IMR-90 (cell line): ENCODE measurements around the gene CST1. TPM values are rescaled to one million over a fixed set of nuclear protein-coding genes. Genes with fewer than 3 reads are reported as not detected.

Experiments
- ATAC-seq: fragments of 200-7000 bp; cut with Tn5 transposase; 2 replicates; pipeline ENCODE4 v1.9.1; 2020; ENCODE audit warnings: low read depth, mild to moderate bottlenecking, moderate library complexity
- BruUV-seq: library from RNA; stranded (reverse); fragments of 400-500 nt; replicated peaks from 2 replicates; lab custom pipeline; 2021; lab: Mats Ljungman, UMichigan
- CTCF ChIA-PET: fragments of 300-600 bp; formaldehyde crosslinking; extraction: SDS; loops from one replicate; lab custom pipeline; 2021; ENCODE audit warnings: antibody characterized with exemption; lab: Yijun Ruan, JAX
- POLR2A ChIA-PET: fragments of 300-600 bp; sonication (Branson Sonifier 250); formaldehyde crosslinking; loops from one replicate; lab custom pipeline; 2022; ENCODE audit warnings: antibody characterized with exemption; ENCODE audit not compliant: unreplicated experiment; lab: Charles Lee
- DNase-seq: peaks from one replicate; pipeline ENCODE4 v3.0.0; 2013
- H2AFZ ChIP-seq: replicated peaks from 2 replicates; pipeline ENCODE3; 2013; ENCODE audit warnings: low read length, mild to moderate bottlenecking; ENCODE audit not compliant: poor library complexity
- H2AK5ac ChIP-seq: 2 replicates; pipeline ENCODE4 v1.6.1; 2013; ENCODE audit warnings: low read depth, low read length, inconsistent platforms
- H2AK9ac ChIP-seq: replicated peaks from 2 replicates; pipeline ENCODE3; 2013; ENCODE audit warnings: mild to moderate bottlenecking, low read depth, low read length, moderate library complexity; ENCODE audit not compliant: poor library complexity
- H2BK120ac ChIP-seq: 2 replicates; pipeline ENCODE4 v1.6.1; 2013; ENCODE audit warnings: low read depth, low read length, inconsistent platforms
- H2BK15ac ChIP-seq: 3 replicates; pipeline ENCODE4 v1.6.1; 2013; ENCODE audit warnings: low read depth, low read length, inconsistent platforms
- H2BK20ac ChIP-seq: 2 replicates; pipeline ENCODE4 v1.6.1; 2013; ENCODE audit warnings: low read depth, mild to moderate bottlenecking, inconsistent platforms, low read length, moderate library complexity
- H2BK5ac ChIP-seq: 2 replicates; pipeline ENCODE4 v1.6.1; 2013; ENCODE audit warnings: mild to moderate bottlenecking, low read depth, low read length, inconsistent platforms; ENCODE audit not compliant: poor library complexity, severe bottlenecking
- H3K14ac ChIP-seq: replicated peaks from 2 replicates; pipeline ENCODE4 v1.6.1; 2013; ENCODE audit warnings: low read depth, low read length, inconsistent platforms
- H3K18ac ChIP-seq: 2 replicates; pipeline ENCODE4 v1.6.1; 2013; ENCODE audit warnings: low read depth, low read length, control low read depth
- H3K23ac ChIP-seq: 2 replicates; pipeline ENCODE4 v1.6.1; 2013; ENCODE audit warnings: low read depth, low read length, inconsistent platforms
- H3K27ac ChIP-seq: 2 replicates; pipeline ENCODE4 v1.5.1; 2013; ENCODE audit warnings: mild to moderate bottlenecking, control low read depth, low read length; ENCODE audit not compliant: insufficient read depth
- H3K27me3 ChIP-seq: 2 replicates; pipeline ENCODE4 v1.6.1; 2013; ENCODE audit warnings: low read length; ENCODE audit not compliant: control insufficient read depth, insufficient read depth
- H3K36me3 ChIP-seq: 2 replicates; pipeline ENCODE4 v1.6.1; 2013; ENCODE audit warnings: low read length, mixed read lengths; ENCODE audit not compliant: control insufficient read depth, insufficient read depth
- H3K4ac ChIP-seq: 2 replicates; pipeline ENCODE4 v1.6.1; 2013; ENCODE audit warnings: low read depth, low read length, inconsistent platforms
- H3K4me1 ChIP-seq: 2 replicates; pipeline ENCODE4 v1.6.1; 2013; ENCODE audit warnings: low read length, mixed read lengths; ENCODE audit not compliant: control insufficient read depth, insufficient read depth
- H3K4me2 ChIP-seq: 2 replicates; pipeline ENCODE4 v1.6.1; 2013; ENCODE audit warnings: low read depth, mild to moderate bottlenecking, control low read depth, low read length, moderate library complexity
- H3K4me3 ChIP-seq: 2 replicates; pipeline ENCODE4 v1.5.1; 2013; ENCODE audit warnings: low read depth, mild to moderate bottlenecking, control low read depth, low read length, moderate library complexity; ENCODE audit not compliant: insufficient read depth
- H3K56ac ChIP-seq: 2 replicates; pipeline ENCODE4 v1.6.1; 2013; ENCODE audit warnings: low read length, inconsistent platforms; ENCODE audit not compliant: insufficient read depth; ENCODE audit errors: extremely low read depth
- H3K79me1 ChIP-seq, 2 experiments: 2 replicates each; pipeline ENCODE4 v1.6.1; 2013; ENCODE audit warnings: low read length in 2 of 2, inconsistent platforms in 1 of 2, low read depth in 1 of 2
- H3K9ac ChIP-seq: 2 replicates; pipeline ENCODE4 v1.6.1; 2013; ENCODE audit warnings: low read depth, low read length, control low read depth
- H3K9me1 ChIP-seq: 2 replicates; pipeline ENCODE4 v1.6.1; 2013; ENCODE audit warnings: low read length, inconsistent platforms; ENCODE audit not compliant: insufficient read depth
- H3K9me3 ChIP-seq: 2 replicates; pipeline ENCODE4 v1.6.1; 2013; ENCODE audit warnings: low read length; ENCODE audit not compliant: control insufficient read depth, insufficient read depth
- H4K20me1 ChIP-seq: 2 replicates; pipeline ENCODE4 v1.6.1; 2013; ENCODE audit warnings: low read length, inconsistent platforms; ENCODE audit not compliant: insufficient read depth
- H4K5ac ChIP-seq: 2 replicates; pipeline ENCODE4 v1.6.1; 2013; ENCODE audit warnings: mild to moderate bottlenecking, low read depth, low read length, control low read depth
- H4K8ac ChIP-seq, 2 experiments: 2 replicates each; pipeline ENCODE4 v1.6.1; 2013; ENCODE audit warnings: low read depth in 2 of 2, low read length in 2 of 2, control low read depth in 1 of 2, inconsistent platforms in 1 of 2
- H4K91ac ChIP-seq: 2 replicates; pipeline ENCODE4 v1.6.1; 2013; ENCODE audit warnings: low read depth, low read length, inconsistent platforms; ENCODE audit not compliant: insufficient read depth
- BHLHE40 ChIP-seq: fragments of 150-350 bp; IDR thresholded peaks from 2 replicates; pipeline ENCODE4 v1.6.1; 2016; ENCODE audit warnings: mild to moderate bottlenecking, low read depth, low read length
- CEBPB ChIP-seq: IDR thresholded peaks from 2 replicates; pipeline ENCODE4 v1.6.1; 2012; ENCODE audit warnings: low read depth, low read length, improper control_type of control experiment
- MAFK ChIP-seq: IDR thresholded peaks from 2 replicates; pipeline ENCODE4 v1.6.1; 2012; ENCODE audit warnings: low read depth, low read length, improper control_type of control experiment
- MAZ ChIP-seq: IDR thresholded peaks from 2 replicates; pipeline ENCODE4 v1.6.1; 2012; ENCODE audit warnings: low read depth, mild to moderate bottlenecking, low read length, improper control_type of control experiment, moderate library complexity, borderline replicate concordance
- POLR2A ChIP-seq: IDR thresholded peaks from 2 replicates; pipeline ENCODE4 v1.6.1; 2012; ENCODE audit warnings: mild to moderate bottlenecking, low read depth, low read length
- RAD21 ChIP-seq: IDR thresholded peaks from 2 replicates; pipeline ENCODE4 v1.6.1; 2012; ENCODE audit warnings: low read length, improper control_type of control experiment
- RCOR1 ChIP-seq: IDR thresholded peaks from 2 replicates; pipeline ENCODE4 v1.6.1; 2012; ENCODE audit warnings: mild to moderate bottlenecking, low read length, improper control_type of control experiment; ENCODE audit not compliant: insufficient replicate concordance
- WGBS, 2 experiments: methylation state at CpG; one replicate each; pipeline versions ENCODE4 v1.1.5 to v1.1.7; 2013; ENCODE audit warnings: missing lambda C conversion rate in 2 of 2; ENCODE audit not compliant: insufficient read length in 1 of 2; ENCODE audit errors: extremely low coverage in 2 of 2; 5-methylcytosine and 5-hydroxymethylcytosine counted together
- dilution Hi-C: fragments of 300-500 bp; cut with HindIII; formaldehyde crosslinking; loops from one replicate; pipeline ENCODE4 v1.14.3; 2018; ENCODE audit warnings: low sequenced_read_pairs; ENCODE audit not compliant: unreplicated experiment
- in situ Hi-C: fragments of 300-500 bp; cut with MboI; formaldehyde crosslinking; loops from 3 replicates; pipeline ENCODE4 v1.14.3; 2019; ENCODE audit warnings: low sequenced_read_pairs, inconsistent platforms, mixed read lengths
- intact Hi-C: fragments of 100-400 bp; cut with micrococcal nuclease; formaldehyde crosslinking; loops from 2 replicates; pipeline ENCODE4 v1.10.0; 2022
- polyA plus RNA-seq, 3 experiments: library from polyadenylated mRNA; depleted of rRNA; stranded (reverse); fragments of >200 nt; gene quantifications; 2 replicates each; pipeline ENCODE4 v1.2.3, GENCODE V29; 2012; ENCODE audit warnings: low replicate concordance in 1 of 3
- total RNA-seq: library from RNA; depleted of rRNA; stranded (reverse); fragments of >200 nt; gene quantifications from 2 replicates; pipeline ENCODE4 v1.2.3, GENCODE V29; 2012
- TF ChIP-seq, protein P1 (sequence below): fragments of 150-350 bp; IDR thresholded peaks from 2 replicates; pipeline ENCODE4 v1.6.1; 2017; ENCODE audit warnings: mild to moderate bottlenecking, antibody characterized with exemption, low read length, low read depth

Gene CST1
- total and polyA plus RNA-seq, 2 of the 4 experiments (the other 2 are of a cell fraction) = not detected

DNA sequence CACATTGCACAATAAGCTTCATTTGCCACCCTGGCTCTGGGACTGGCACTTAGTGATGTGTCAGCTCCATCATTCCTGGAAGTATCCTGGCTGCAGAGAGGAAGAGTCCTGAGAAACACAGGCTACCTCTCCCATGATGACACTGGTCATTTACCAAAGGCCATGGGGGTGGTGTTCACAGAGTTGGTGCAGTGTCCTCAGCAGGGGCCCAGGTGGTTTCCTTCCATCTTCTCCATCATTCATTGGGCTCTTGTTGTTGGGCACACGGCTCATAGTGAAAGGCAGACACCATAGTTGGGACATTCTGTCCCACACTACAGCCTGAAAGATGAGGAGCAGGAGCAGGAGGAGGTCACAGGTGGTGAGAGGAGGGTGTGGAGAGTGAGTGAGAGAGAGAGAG is 15.8 kb upstream of the CST1 start:
- Histone ChIP-seq H2BK5ac (no peak overlapping the region), H3K4ac (no peak overlapping the region), H3K9me3 (no peaks in the 10 kb centered on the region), H4K5ac (no peak overlapping the region), H2AK9ac (no peak overlapping the region), H3K56ac (no peak overlapping the region), H4K20me1 (no peaks in the 10 kb centered on the region), H3K27me3 (peaks cover 2% of the 10 kb centered on the region), H3K23ac (no peak overlapping the region), H3K14ac (no peak overlapping the region), H3K27ac (no peak overlapping the region), H4K8ac (no peak overlapping the region), H2BK120ac (no peak overlapping the region), H2BK15ac (no peak overlapping the region), H4K91ac (no peak overlapping the region), H3K4me3 (no peak overlapping the region), H3K9ac (no peak overlapping the region), H2AFZ (no peak overlapping the region), H3K18ac (no peak overlapping the region), H2AK5ac (no peak overlapping the region), H3K36me3 (no peaks in the 10 kb centered on the region), H3K9me1 (no peaks in the 10 kb centered on the region), H3K4me1 (no peaks in the 10 kb centered on the region), H2BK20ac (no peak overlapping the region), H3K4me2 (no peak overlapping the region), H3K79me1 (no peaks in the 10 kb centered on the region)
- TF ChIP-seq CEBPB (no peak), RCOR1 (no peak), RAD21 (no peak), POLR2A (no peak), MAZ (no peak), BHLHE40 (no peak), MAFK (no peak)
- TF ChIP-seq, protein P1, sequence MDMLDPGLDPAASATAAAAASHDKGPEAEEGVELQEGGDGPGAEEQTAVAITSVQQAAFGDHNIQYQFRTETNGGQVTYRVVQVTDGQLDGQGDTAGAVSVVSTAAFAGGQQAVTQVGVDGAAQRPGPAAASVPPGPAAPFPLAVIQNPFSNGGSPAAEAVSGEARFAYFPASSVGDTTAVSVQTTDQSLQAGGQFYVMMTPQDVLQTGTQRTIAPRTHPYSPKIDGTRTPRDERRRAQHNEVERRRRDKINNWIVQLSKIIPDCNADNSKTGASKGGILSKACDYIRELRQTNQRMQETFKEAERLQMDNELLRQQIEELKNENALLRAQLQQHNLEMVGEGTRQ = no peak
- no CpG with 5 or more reads among the region's 1 CpG for WGBS, 2 experiments
- ChIA-PET POLR2A (no interaction called here), CTCF (no interaction called here)
- in situ Hi-C loops = no loop called here
- dilution Hi-C loops = no loop called here
- BruUV-seq = no TSS peak
- DNase-seq (no peak), ATAC-seq (no peak)
- intact Hi-C loops = loop anchor here (10.0 kb wide), 1 partner anchor 62 kb away; no protein-coding TSS in a partner anchor
